SK-N-SH (cell line): Measurements from ENCODE around the gene PRKN.

Experiments used
- CHD2 ChIP-seq: fragments of 150-350 bp; IDR thresholded peaks from 2 replicates; pipeline ENCODE4 v1.6.1; 2018; ENCODE audit warnings: low read length; ENCODE audit not compliant: partially characterized antibody
- GATA2 ChIP-seq: sonication (generic); formaldehyde crosslinking; IDR thresholded peaks from 2 replicates; pipeline ENCODE4 v1.5.0; 2020; ENCODE audit warnings: mild to moderate bottlenecking, missing genetic modification reagents
- POLR2AphosphoS5 ChIP-seq: IDR thresholded peaks from 2 replicates; pipeline ENCODE4 v1.6.1; 2012; ENCODE audit warnings: low read depth, low read length
- RCOR1 ChIP-seq: fragments of 150-350 bp; IDR thresholded peaks from 2 replicates; pipeline ENCODE4 v1.6.1; 2017; ENCODE audit warnings: antibody characterized with exemption, low read length
- SIN3A ChIP-seq: IDR thresholded peaks from 2 replicates; pipeline ENCODE4 v1.6.1; 2012; ENCODE audit warnings: low read depth, mild to moderate bottlenecking, low read length, moderate library complexity, borderline replicate concordance
- TF ChIP-seq, protein P1 (sequence below): fragments of 200-600 bp; sonication (generic); IDR thresholded peaks from 2 replicates; pipeline ENCODE4 v1.6.1; 2017; ENCODE audit warnings: antibody characterized with exemption, mild to moderate bottlenecking, moderate library complexity
- TF ChIP-seq, protein P2 (sequence below): IDR thresholded peaks from 2 replicates; pipeline ENCODE4 v1.4.0; 2012; ENCODE audit warnings: low read depth
- TF ChIP-seq, protein P3 (sequence below): IDR thresholded peaks from 2 replicates; pipeline ENCODE4 v1.4.0; 2012; ENCODE audit warnings: low read depth, borderline replicate concordance

DNA sequence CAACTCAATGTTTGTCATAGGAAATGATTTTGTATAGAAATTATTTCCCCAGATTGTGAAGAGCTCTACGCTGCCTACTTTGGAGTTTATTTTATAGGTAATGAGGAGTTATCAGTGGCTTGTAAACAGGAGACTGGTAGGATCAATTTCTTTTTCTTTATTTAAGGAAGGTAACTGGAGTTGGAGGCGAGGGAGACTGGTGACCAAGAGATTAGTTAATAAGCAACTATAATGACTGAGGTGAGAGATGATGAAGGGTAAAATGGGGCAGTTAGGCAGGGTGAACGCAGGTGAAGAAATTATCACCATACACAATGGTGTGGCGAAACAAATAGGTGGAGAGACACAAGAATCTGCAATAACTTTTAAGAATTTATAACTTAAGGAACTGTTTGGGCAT, 100.2 kb downstream of the PRKN start:
- TF ChIP-seq, protein P1, sequence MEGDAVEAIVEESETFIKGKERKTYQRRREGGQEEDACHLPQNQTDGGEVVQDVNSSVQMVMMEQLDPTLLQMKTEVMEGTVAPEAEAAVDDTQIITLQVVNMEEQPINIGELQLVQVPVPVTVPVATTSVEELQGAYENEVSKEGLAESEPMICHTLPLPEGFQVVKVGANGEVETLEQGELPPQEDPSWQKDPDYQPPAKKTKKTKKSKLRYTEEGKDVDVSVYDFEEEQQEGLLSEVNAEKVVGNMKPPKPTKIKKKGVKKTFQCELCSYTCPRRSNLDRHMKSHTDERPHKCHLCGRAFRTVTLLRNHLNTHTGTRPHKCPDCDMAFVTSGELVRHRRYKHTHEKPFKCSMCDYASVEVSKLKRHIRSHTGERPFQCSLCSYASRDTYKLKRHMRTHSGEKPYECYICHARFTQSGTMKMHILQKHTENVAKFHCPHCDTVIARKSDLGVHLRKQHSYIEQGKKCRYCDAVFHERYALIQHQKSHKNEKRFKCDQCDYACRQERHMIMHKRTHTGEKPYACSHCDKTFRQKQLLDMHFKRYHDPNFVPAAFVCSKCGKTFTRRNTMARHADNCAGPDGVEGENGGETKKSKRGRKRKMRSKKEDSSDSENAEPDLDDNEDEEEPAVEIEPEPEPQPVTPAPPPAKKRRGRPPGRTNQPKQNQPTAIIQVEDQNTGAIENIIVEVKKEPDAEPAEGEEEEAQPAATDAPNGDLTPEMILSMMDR, result no peak
- TF ChIP-seq, protein P2, sequence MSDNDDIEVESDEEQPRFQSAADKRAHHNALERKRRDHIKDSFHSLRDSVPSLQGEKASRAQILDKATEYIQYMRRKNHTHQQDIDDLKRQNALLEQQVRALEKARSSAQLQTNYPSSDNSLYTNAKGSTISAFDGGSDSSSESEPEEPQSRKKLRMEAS, result no peak
- no peak for TF ChIP-seq SIN3A
- TF ChIP-seq POLR2AphosphoS5, result no peak
- TF ChIP-seq, protein P3, sequence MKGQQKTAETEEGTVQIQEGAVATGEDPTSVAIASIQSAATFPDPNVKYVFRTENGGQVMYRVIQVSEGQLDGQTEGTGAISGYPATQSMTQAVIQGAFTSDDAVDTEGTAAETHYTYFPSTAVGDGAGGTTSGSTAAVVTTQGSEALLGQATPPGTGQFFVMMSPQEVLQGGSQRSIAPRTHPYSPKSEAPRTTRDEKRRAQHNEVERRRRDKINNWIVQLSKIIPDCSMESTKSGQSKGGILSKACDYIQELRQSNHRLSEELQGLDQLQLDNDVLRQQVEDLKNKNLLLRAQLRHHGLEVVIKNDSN, result no peak
- TF ChIP-seq RCOR1, result no peak
- TF ChIP-seq CHD2, result no peak
- no peak for TF ChIP-seq GATA2 (CRISPR knock-in tag)
